GM12873 (cell line): ENCODE data around the gene MDC1.
A peak's percentile ranks its signal among the peaks of the same experiment; 100 is the strongest.

Experiments used
- CTCF ChIP-seq: IDR thresholded peaks from 2 replicates; pipeline ENCODE4 v1.5.1; 2012; ENCODE audit warnings: low read depth, mild to moderate bottlenecking, moderate library complexity, low read length, control low read depth; ENCODE audit not compliant: insufficient read depth; ENCODE audit errors: missing control alignments

Gene MDC1

GRCh38 chr6:30670760-30671527 is 46.1 kb downstream of the MDC1 start:
- TF ChIP-seq CTCF: peak; percentile 32

- TF ChIP-seq CTCF: no peak
These were observed 51.9 kb downstream of the MDC1 start for GRCh38 chr6:30664994-30665767.

- TF ChIP-seq CTCF: no peak
These were observed 59.6 kb downstream of the MDC1 start for GRCh38 chr6:30657454-30657853.

GRCh38 chr6:30656513-30656912 is 60.6 kb downstream of the MDC1 start:
- TF ChIP-seq CTCF: no peak

GRCh38 chr6:30655743-30656094 is 61.4 kb downstream of the MDC1 start:
- TF ChIP-seq CTCF: no peak

- TF ChIP-seq CTCF: no peak
These were observed 62.0 kb downstream of the MDC1 start for GRCh38 chr6:30654798-30655742.
